NCI-H748 treated with DMSO at 0.1 percent for 48 hours (cell line): ENCODE measurements around the gene LRP1B.
"Not testable (repeated sequence)": the region's sequence is repeated elsewhere in the genome, so short reads cannot be mapped to it uniquely, and the experiment has no call there.

ENCODE experiments used
- DNase-seq: peaks from one replicate; lab custom pipeline; 2025; lab: John Stamatoyannopoulos, UW

The LRP1B gene

DNA sequence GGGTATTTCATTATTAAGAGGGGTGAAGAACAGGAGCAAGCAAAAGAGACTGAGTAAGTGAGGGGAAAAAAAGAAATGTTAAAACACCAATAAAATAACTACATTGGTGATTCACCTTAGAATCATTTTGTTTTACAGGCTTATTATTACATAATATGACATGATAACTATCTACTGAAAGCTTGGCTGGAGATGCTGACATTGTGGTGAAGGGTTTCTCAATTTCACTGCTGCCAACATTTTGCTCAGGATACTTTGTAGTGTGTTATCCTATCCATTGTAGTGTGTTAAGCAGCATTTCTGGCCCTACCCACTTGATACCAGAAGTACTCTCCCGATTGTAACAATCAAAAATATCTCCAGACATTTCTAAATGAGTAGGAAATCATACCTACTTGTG is 1786.0 kb downstream of the LRP1B start:
- DNase-seq, result no peak

DNA sequence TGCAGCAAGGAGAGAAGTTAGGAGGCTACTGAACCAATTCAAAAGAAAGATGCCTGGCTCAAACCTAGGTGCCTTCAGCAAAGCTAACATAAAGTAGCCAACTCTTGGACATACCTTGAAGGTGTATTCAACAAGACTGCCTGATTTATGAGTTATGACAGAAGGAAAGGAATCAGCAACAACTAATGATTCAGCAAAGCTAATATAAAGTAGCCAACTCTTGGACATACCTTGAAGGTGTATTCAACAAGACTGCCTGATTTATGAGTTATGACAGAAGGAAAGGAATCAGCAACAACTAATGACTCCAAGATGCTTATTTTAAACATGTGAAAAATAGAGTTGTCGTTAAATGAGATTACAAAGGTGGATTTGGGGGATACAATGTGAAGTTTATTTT is 1786.5 kb downstream of the LRP1B start:
- DNase-seq, result not testable (repeated sequence)

DNA sequence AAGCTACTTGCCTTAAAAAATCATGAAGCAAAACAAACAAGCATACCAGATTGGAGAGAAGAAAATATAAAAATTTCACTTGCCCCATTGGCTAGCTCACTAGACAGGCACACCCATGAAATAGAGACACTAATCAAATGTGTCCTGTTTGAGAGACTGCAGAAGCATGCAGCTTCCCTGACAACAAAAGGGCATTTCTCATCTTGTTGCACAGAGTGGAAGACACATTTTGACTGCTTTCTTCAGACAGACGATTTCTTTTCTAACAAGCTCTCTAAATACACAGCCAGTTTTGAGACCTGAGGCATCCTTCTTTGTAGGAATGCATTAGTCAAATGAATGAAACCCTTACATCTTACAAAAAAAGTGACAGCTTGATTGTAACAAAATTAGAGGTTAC is 1792.0 kb downstream of the LRP1B start:
- DNase-seq, result no peak

DNA sequence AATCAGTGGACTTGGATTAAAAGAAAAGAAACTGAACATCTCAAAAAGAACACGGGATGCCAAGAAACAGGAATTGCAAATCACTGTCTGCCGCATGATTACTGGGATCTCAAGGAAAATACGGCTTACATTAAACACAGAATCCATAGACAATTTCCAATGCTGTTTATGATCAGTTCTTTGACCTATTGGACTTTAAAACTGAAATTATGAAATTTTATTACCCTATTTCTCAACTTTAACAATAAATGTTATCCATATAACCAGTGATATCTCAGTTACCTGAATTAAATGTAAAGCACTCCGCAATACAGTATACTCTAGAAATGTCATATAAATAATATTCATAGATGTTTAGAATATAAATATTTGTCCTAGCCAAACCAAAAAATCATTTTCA is 1793.8 kb downstream of the LRP1B start:
- no peak for DNase-seq

DNA sequence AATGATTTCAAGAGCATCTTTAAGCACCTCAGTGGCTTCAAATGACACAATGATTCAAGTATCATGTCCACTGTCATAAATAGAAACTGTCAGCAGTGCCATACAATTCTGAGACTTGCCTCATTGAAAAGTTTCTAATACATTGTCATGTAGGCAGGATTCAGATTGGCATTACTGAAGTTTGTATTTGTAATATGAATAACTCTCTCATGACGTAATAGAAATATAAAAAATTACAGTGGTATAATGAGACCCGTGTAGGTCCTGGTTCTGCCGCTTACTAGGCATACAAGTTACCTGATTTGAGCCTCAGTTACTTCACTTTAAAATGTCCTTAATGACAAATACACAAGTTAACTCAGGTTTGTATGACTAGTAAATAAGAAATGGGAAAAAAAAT is 1814.5 kb downstream of the LRP1B start:
- no peak for DNase-seq

DNA sequence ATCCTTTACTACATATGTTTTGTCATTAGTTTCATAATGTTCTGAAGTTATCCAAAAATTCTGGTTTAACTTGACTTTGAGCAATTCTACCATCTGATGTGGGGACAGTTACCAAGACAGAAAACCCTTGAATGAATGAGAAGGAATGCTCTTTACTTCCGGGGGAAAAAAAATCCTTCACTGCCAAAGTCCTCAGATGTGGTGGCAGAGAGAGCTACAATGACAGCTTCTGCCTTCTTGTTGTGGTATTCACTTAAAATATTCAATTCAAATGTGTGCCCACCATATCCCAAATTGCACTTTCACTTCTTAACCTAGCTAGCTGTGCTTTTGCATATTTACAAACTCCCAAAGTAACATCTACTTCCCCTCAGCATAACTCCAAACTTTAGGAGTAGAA is 1818.9 kb downstream of the LRP1B start:
- no peak for DNase-seq

DNA sequence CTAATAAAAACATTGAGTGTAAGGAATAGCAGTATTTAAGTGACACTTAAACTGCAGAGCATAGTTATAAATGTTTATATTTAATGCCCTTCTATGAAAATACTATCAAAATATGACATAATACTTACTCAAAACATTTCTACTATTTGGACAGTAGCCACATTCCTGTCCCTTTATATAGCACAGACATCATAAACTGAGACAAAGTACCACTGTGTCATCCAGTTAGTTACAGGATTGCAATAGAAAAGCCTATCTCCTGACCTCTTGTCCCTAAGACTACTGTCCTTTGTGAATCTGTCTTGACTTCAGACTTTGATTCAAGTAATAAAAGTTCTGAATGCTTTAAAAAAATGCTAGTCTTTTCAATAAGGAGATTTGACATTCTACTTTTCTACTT is 1822.1 kb downstream of the LRP1B start:
- DNase-seq, result no peak

DNA sequence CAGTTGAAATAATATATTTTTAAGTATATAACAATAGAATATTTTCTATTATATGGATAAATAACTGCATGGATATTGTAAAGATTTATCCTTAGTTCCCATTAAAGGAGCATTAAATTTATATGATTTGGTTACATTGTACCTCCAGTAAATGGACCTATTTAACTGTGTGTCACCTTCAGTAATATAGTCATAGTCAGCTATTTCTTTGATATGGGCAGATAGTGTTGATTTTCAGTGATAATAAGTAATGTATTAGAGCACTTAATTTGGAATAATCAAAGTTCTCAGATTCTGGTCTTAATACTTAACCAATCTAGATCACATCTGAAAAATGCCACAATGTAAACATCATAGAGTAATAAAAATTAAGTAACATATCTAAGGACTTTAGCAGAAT is 1823.3 kb downstream of the LRP1B start:
- no peak for DNase-seq

DNA sequence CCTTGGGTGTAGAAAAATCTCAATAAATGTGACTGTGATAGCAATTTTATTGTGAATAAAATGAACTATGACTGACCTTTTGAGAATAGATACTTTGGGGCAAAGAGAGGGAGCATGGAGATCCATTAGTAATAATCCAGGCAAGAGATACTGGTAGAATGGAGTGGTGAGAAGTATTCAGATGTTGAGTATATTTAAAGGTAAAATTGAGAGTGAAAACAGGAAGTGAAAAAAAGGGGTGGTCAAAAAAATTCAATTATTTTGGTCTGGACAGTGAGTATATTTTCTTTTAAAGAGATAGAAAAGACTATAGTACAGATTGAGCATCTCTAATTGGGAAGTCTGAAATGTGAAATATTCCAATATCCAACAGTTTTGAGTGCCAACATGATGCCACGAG is 1835.0 kb downstream of the LRP1B start:
- DNase-seq, result no peak

DNA sequence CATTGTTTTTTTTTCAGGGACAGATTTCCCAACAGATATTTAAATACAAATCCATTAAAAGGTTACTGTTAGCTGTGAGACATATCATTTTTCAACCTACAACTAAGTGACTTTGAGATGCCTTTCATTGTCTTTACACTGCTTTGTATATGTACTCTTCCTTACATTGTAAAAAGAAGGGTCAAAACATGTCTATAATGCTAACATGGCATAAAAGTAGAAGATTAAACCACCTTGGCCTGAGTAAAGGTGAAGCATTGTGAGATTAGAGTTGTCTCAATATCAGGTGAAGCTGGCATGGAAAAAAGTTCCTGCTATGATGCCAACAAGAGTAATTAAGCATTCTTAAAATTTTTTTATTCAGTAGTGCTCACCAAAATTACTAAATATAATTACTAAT is 1842.1 kb downstream of the LRP1B start:
- no peak for DNase-seq

DNA sequence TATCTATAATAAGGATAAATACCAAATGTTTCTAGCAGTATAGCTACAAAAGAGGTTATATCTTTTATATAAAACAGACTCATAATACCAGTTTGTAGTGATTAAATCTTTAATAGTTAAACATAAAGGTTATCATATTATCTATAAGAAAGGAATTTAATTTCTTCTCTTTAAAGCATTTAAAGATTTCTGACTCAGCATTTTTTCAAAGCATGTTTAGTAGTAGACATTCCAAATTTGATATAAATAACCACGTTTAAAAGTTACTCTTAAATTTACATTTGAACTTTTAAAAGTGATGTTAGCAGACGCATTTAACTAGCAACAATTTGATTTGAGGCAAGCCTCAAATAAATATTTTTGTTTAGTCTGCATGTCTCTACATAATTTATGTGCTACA is 1842.6 kb downstream of the LRP1B start:
- DNase-seq, result no peak

DNA sequence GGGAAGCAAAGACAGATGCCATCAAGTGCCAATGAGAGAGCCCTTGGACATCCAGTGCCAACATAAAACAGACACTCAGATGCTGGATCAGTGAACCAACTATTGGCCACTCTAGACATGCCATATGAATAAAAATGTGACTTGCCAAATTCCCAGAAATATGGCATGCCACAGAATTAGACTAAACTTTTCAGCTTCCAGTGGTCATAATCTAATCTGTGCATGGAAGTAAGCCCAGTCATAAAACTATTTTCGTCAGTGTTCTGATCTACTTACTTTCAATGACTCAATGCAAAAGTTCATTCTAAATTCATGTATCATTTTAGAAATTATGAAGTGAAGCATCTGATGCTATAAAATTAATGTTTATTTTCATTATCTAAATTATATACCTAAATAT is 1844.4 kb downstream of the LRP1B start:
- DNase-seq, result no peak

DNA sequence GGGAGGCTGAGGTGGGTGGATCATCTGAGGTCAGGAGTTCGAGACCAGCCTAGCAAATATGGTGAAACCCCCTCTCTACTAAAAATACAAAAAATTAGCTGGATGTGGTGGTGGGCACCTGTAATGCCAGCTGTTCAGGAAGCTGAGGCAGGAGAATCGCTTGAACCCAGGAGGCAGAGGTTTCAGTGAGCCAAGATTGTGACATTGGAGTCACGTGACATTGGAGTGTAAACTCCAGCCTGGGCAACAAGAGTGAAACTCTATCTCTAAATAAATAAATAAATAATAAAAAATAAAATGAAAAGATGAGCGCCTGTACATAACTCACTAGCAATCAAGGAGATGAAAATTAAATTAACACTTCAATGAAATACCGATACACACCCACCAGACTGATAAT is 1853.5 kb downstream of the LRP1B start:
- not testable (repeated sequence) for DNase-seq

DNA sequence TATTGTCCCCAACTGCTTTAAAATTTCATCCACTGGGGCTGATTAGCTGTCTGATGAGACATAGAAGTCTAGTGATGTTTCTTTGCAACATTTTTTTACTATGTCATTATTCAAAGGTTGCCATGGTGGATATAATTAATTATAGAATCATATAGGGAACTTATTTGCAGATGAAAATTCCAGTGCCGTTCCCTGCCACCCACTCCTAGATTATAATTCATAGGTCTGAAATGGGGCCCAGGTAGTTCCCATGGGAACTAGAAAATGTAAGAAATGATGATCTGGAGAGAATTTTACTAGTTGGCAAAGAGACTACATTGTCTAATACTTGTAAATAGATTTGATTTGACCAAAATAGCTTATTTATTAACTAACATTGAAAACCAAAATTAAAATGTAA is 1854.2 kb downstream of the LRP1B start:
- no peak for DNase-seq

DNA sequence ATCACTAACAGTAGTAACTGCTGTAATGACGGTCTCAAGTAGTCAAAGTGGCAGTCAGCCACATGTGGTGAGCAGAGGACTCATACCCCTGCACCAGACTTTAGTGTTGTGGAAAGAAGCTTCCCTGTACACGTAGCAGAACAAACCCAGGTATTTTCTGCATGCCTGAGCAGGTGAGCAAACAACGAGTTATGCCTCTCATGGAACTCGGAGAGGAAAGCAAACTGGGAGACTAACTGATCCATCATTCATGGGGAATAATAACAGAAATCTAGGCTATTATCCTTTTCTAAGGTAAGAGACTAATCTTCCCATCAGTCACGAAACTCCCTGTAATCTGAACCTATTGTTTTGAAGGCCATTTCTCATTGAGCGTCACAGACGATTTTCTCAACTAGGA is 1855.4 kb downstream of the LRP1B start:
- DNase-seq, result peak; percentile 83

DNA sequence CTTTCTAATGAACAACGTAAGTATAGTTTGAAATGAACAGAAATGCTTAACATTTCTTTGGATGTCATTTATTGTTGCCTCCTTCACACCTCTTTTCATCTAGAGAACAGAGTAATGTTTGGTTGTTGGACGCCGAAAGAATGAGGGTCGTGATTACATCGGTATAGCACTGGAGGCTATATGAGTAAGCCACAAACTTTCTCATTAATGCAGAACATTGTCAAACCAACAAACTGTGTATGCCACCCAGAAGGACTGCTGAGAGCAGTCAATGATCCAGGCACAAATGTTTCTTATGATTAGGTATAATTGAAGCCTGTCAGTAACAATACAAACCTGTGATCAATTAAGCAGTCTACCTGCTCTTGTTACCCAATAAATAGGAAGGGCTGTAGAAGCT is 1855.9 kb downstream of the LRP1B start:
- DNase-seq, result peak; percentile 63

DNA sequence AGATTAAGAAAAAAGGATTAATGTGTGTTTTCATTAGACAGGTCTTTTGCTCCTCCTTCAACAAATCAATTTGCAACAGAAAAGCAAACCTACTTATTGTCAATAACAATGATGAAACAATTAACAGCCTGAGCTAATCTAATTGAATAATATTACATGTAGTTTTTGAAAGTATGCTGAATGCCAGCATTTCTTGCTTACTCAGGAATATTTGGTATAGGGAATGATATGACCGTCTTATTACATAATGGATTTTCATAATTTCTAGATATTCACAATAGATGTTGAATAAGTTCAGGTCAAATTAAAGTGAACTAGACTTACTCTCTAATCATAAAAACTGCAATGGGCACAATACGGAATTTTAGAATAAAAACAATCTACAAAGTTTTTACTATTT is 1856.9 kb downstream of the LRP1B start:
- no peak for DNase-seq

DNA sequence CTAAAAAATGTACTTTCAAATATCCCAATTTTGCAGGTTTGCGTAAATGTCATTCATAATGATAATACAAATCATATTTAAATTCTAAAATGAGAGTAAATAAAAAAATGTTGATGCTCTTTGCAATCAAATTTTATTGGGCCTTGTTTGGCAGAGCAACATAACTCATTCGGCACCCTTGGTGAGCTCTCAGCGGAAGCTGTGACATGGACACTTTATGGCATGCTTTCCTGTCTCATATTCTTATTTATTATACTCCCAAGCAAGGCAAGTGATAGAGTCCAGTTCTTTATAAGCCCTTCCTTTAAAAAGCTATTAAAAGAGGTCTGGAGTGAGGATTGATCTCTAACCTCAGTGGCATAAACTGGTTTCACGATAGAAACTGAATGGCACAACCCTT is 1857.4 kb downstream of the LRP1B start:
- DNase-seq, result no peak

DNA sequence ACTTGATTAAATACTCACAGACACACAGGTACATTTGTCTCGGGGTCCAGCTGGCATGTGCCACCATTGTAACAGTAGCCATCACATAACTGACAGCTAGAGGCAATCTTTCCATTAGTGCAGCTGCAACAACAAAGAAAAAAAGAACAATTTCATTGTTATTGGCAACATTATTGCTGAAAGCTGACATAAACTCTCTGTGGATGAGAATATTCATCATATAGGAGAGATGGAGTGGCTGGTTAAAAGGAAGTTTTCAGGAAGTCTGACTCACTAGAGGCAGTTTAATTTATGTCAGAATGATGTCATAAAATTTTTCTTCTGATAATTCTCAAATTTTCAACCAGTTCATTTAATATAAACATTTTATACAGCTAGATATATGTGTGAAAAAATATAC is 1860.6 kb downstream of the LRP1B start:
- no peak for DNase-seq

DNA sequence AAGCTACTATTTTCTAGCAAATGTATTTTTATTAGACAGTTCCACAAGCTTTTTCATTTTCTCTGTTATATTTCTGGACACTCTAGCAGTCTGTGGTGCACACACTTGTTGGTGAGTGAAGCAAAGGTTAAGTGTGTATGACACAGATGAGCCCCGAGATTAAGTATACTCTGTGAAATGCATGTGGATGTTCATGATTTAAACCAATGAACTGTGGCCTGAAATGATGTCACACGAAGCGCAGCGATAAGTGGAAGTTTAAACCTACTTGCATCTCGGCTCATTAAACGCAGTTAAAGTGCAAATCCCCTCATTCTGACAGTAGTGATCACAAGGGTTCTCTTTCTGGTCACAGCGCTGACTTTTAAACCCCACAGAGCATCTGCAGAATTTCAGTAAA is 1861.8 kb downstream of the LRP1B start:
- no peak for DNase-seq

DNA sequence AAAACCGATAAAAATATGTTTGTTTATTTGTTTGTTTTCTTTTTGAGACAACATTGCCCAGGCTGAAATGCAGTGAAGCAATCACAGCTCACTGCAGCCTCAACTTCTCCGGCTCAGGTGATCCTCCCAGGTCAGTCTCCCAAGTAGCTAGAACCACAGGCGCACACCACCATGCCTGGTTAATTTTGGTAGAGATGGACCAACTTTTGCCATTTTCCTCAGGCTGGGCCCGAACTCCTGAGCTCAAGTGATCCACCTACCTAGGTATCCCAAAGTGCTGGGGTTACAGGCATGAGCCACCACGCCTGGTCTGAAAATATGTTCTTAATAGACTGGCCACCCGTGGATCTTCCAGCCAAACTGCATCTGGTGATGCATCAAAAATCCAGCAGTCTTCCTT is 1867.9 kb downstream of the LRP1B start:
- DNase-seq, result no peak

DNA sequence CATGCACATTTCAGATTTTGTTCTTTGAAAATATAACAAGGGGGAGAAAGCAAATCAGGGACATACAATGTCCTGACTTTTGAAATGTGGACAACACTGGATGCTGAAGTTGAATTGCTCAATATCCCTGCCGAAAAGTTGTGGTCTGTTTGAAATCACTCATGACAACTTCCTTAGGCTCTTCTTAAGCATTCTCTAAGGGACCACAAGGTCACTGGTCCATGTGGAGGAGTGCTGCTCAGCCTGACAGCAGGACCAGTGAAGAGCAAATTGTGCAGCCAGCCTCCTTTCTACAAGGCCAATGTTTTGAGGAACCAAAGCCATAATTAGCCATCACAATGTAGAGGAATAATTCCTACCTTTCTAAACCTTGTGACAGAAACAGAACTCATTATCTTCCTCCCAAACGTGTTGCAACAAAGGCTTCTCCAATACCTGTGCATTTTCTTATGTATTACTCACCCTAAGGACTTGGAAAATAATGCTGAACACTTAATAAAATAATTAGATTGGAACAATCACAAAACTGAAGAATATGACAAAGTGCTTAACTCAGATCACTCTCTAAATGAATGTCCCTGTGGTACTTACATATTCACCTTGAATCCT is 1873.0 kb downstream of the LRP1B start:
- no peak for DNase-seq

DNA sequence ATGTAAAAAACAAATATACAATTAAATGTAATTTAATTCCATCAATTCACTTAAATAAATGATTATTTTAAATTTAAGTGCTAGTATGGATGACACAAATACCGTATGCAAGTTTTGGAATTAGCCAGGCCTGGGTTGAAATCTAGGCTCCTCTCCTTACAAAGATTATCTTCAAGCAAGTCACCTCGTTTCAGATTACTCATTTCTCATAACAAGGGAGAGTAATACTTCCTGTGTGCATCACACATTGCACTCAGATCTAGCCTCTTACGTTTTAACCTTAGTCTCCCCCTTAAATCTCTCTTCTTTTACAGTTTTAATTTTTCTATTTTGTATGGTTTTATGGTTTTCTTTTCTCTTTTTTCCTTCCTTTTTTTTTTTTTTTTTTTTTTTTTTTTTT is 1874.7 kb downstream of the LRP1B start:
- DNase-seq, result no peak

DNA sequence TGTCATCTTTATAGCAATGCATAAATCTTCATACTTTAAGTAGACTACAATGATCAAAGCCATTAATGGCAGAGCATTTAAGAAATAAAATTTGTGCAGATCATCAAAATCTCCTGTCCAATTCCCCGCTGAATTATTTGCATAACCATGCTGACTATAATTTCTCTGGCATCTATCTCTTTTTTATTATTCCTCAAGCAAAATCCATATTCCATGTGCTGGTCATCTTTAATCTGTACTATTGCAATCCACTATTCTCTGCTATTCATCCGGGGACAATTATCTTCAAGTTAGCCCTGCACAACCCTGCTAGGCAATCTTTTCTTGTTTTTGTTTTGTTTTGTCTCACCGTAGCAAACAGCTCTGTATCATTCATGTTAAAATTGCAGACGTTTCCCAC is 1881.0 kb downstream of the LRP1B start:
- DNase-seq, result no peak

DNA sequence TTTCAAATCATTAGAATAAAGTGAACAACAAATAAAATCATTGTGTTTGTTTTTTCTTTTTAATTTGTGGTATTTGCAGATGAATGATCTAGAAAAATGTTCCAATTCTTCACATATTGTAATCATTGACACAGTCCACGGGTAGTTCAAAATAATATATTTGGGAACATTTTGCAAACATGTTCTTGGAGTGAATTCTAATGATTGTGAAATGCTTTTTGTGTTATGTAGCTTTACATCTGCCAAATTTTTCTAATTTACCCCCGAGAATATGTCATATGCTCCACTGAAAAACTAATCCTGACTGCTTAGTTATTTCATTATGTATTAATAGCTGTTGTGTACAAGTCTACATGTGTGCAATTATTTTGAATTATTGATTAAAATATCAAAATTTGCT is 1882.2 kb downstream of the LRP1B start:
- DNase-seq, result no peak
